ENCODE results near the gene FMN2.
A peak's percentile ranks its signal among the peaks of the same experiment; 100 is the strongest.
"Not testable (repeated sequence)": the region's sequence is repeated elsewhere in the genome, so short reads cannot be mapped to it uniquely, and the experiment has no call there.

FMN2 gene

GRCh38 chr1:240139511-240139910, 47.8 kb downstream of the FMN2 start:
- DNase-seq: no peak

- no peak for DNase-seq
These were observed 53.4 kb downstream of the FMN2 start for GRCh38 chr1:240145120-240145519.

DNA sequence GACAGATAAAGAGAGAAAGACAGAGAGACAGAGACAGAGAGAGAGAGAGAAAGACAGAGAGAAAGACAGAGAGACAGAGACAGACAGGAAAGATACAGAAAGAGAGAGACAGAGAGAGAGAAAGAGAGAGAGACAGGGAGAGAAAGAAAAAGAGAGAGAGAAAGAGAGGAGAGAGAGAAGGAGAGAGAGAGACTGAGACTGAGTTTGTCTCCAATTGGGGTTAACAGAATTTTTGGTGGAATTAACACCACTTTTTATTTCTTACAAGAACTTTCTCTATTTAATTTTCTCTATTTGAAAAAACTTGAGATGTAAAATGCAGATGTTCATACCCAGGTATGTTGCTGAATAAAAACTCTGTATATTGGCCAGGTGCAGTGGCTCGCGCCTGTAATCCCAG, 56.6 kb downstream of the FMN2 start:
- DNase-seq: no peak

DNA sequence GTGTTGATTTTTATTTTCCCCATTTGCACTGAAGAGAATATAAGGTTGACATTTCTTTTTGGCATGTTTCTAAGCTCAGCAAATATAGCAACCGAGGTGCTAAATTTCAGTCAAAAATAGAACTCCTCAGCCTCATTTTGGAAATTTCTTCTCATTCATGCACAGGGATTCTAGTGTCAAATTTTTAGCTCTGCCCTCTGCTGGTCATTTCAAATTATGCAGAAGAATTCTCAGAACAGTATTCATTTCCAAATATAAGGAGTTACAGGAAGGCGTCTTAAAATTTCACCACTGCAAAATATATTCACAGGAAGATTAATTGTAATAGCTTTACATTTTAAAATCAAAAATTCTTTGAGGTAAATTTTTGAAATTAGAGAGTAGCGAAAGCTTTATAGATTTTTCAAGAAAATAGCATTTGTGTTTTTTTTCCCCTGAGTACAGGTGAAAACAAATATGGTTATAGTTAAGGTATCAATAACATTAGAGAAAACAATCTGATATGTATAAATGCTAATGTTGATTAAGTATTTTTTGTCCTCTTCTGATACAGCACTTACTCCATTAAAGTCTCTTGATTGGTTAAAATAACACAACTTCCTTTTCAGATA, 57.9 kb downstream of the FMN2 start:
- peak; percentile 65 for DNase-seq

DNA sequence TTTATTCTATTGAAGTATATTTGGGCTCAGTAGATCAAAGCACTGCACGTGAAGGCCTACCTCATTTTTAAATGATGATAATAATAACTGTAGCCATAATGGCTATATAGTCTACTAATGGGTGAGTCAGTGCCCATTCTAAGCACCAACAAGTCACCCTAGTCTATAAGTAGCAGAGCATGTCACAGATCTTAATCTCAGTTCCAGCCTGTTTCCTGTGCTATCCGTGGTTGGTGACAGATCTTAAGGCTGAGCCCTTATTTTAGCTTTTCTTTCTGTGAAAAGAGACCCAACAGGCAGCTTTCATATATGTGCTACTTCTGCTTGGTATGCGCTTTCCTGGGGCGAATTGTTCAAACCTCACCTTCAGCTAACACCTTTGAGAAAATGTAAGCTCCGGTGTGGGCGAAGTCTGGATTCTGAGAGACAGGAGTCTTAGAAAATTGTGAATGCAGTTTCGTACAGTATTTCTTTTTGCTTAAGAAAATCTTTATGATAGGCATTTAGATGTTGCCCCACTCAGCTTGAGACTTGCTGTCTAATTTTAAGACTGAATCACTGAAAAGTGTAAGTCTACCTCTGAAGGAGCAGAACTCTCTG, 59.6 kb downstream of the FMN2 start:
- DNase-seq: peak; percentile 56

- DNase-seq: peak; percentile 30
These were observed 61.1 kb downstream of the FMN2 start for GRCh38 chr1:240152611-240153297.

GRCh38 chr1:240155605-240156004, 63.9 kb downstream of the FMN2 start:
- DNase-seq: no peak

DNA sequence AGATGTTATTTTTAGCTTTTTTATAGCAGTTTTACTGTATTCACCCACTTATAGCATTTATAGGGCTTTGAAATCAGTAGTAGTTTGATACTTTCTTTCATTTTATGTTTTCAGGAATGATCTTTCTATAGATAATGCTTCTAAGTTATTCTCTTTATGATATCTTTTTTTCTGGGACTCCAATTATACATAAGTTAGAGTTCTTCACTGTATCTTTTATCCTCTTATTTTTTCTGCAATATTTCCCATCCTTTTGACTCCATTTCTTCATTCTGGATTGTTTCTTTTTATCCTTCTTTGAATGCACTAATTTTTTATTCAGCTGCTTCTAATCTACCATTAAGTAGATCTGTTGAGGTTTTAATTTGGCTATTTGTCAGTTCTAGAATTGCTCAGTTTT, 73.1 kb downstream of the FMN2 start:
- DNase-seq: no peak

- DNase-seq: peak; percentile 34
These were observed 77.5 kb downstream of the FMN2 start for GRCh38 chr1:240169188-240169587.

- DNase-seq: no peak
These were observed 78.6 kb downstream of the FMN2 start for GRCh38 chr1:240170266-240170665.

DNA sequence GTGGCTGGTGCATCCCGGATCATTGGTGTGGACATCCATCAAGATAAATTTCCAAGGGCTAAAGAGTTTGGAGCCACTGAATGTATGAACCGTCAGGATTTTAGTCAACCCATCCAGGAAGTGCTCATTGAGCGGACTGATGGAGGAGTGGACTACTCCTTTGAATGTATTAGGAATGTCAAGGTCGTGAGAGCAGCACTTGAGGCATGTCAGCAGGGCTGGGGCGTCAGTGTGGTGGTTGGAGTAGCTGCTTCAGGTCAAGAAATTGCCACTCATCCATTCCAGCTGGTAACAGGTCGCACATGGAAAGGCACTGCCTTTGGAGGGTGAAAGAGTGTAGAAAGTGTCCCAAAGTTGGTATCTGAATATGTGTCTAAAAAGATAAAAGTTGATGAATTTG, 79.1 kb downstream of the FMN2 start:
- DNase-seq: no peak

GRCh38 chr1:240171907-240172306, 80.2 kb downstream of the FMN2 start:
- DNase-seq: no peak

GRCh38 chr1:240173836-240174235, 82.2 kb downstream of the FMN2 start:
- DNase-seq: peak; percentile 79

DNA sequence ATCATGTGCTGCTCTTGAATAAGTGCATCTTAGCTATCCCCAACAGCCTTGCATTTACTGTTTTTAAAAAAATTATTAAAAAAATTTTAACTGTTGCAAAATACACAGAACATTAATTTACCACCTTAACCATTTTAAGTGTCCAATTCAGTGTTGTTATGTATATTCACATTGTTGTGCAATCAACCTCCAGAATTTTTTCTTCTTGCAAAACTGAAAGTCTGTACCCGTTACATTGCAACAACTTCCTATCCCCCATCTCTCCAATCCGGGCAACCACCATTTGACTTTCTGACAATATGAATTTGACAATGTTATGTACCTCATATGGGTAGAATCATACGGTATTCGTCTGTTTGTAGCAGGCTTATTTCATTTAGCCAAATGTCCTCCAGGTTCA, 83.1 kb downstream of the FMN2 start:
- no peak for DNase-seq

DNA sequence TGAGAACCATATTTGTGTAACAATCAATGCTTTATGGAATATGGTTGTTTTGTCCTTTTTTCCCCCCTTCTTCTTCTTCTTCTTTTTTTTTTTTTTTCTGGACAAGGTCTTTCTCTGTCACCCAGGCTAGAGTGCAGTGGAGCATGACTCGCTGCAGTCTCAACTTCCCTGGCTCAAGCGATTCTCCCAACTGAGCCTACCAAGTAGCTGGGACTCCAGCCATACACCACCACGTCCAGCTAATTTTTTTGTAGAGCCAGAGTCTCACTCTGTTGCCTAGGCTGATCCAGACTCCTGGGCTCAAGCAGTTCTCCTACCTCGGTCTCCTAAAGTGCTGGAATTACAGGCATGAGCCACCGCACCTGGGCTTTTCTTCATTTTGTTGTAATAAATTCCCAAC, 86.7 kb downstream of the FMN2 start:
- DNase-seq: no peak

GRCh38 chr1:240184682-240185081, 93.0 kb downstream of the FMN2 start:
- DNase-seq: not testable (repeated sequence)

- DNase-seq: no peak
These were observed 96.5 kb downstream of the FMN2 start for GRCh38 chr1:240188139-240188538.

- peak; percentile 51 for DNase-seq
These were observed 97.8 kb downstream of the FMN2 start for GRCh38 chr1:240189386-240189989.

DNA sequence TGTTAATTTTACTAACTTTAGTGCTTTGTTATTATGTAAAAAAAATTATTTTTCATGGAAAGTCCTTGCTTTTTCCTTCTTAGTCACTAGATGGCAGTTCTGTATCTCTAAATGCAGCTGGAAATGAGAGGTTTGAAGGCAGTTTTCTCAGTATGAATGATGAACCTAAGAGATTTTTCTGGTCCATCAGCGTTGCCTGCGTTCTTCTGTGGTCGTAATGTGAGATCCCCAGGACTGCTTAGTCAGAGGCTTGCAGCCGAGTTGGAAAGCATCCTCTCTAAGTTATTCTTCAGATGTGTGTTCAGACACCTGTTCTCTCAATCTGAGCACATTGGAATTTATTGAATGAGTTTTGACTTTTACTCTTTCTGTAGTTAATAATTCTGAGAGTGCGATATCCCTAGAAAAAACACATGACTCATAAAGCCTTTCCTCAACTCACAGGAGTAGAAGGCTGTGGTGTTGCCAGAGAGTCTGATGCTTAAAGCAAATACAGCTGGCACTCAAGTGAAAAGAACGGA, 99.3 kb downstream of the FMN2 start:
- DNase-seq: peak; percentile 94

GRCh38 chr1:240192851-240193250, 101.2 kb downstream of the FMN2 start:
- DNase-seq: no peak

GRCh38 chr1:240193679-240194078, 102.0 kb downstream of the FMN2 start:
- DNase-seq: no peak

DNA sequence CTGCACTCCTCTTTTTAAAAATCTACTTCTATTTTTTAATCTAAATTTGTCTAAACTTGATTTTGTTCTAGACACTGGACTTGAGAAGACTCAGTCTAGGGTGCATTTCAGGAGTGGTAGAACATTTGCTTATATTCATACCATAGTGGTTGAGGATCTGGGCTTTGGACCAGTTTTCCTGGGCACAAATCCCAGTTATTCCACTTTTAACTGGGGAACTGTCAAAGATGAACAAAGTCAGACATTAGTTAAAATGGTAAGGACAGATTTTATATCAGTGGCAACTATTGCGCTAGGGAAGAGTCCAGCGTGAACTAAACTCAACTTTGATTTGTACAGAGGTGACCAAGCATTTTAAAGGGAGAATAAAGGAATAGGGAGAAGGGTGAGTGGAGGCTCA, 102.4 kb downstream of the FMN2 start:
- DNase-seq: peak; percentile 58

DNA sequence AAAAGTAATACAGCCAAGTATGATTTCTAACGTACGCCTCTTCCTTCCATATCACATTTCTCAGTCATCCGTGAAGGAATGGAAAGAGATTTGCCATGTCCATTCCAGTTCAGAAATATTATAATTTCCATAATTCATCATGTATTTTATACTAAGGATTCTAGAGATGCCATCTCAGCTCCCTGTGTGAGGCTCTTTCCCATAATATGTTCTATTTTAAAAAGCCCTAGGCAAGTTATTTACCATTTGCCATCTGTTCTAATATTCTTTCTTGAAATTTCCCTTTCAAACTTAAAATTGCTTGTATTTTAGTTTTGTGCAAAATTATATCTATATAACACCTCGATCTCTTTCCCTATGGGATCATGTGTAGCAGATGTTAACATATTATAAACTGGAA, 106.7 kb downstream of the FMN2 start:
- no peak for DNase-seq

Data from fibroblast of skin of back (primary cell).